GM18498 (cell line): ENCODE data around the gene HAND2.

Source experiments
- ATAC-seq: cut with Tn5 transposase; IDR thresholded peaks from one replicate; pipeline ENCODE4 v1.9.1; 2021; ENCODE audit warnings: mild to moderate bottlenecking, moderate library complexity; ENCODE audit not compliant: unreplicated experiment

The HAND2 gene

GRCh38 chr4:173521467-173522159 is 8.4 kb downstream of the HAND2 start:
- no peak for ATAC-seq

GRCh38 chr4:173520921-173521466 is 9.0 kb downstream of the HAND2 start:
- ATAC-seq: no peak

- no peak for ATAC-seq
Observed at GRCh38 chr4:173519111-173520101, 10.6 kb downstream of the HAND2 start.

- ATAC-seq: no peak
Observed at GRCh38 chr4:173518425-173519102, 11.5 kb downstream of the HAND2 start.

DNA sequence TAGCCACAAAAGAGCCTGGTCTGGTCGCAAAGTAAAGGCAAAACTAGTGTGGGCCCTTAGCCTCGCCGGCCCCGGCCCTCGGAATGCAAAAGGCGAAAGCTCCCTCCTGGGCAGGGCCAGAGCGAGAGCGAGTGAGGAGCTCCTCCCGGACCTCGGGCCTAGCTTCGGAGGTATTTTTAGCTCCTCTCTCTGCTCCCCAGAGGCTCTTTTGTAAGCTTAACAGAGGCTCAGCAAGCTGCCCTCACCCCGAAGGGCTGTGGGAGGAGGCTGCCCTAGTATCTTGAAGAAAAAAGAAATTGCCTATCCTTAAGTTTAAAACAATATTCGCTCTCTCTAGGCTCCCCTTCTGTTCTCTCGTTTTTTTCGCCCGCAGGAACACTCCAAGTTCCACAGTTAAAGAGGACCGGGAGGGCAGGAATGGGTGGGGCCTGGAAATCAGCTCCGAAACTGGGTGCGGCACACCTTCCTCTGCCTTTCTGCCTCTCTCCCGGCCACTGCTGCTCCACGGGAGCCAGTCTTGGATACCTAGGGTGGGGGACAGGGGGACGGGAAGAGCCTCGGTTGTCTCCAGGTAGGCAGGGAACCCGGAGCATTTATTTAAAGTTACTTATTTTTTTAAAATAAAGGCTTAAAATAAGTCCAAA is 12.1 kb downstream of the HAND2 start:
- ATAC-seq: no peak

DNA sequence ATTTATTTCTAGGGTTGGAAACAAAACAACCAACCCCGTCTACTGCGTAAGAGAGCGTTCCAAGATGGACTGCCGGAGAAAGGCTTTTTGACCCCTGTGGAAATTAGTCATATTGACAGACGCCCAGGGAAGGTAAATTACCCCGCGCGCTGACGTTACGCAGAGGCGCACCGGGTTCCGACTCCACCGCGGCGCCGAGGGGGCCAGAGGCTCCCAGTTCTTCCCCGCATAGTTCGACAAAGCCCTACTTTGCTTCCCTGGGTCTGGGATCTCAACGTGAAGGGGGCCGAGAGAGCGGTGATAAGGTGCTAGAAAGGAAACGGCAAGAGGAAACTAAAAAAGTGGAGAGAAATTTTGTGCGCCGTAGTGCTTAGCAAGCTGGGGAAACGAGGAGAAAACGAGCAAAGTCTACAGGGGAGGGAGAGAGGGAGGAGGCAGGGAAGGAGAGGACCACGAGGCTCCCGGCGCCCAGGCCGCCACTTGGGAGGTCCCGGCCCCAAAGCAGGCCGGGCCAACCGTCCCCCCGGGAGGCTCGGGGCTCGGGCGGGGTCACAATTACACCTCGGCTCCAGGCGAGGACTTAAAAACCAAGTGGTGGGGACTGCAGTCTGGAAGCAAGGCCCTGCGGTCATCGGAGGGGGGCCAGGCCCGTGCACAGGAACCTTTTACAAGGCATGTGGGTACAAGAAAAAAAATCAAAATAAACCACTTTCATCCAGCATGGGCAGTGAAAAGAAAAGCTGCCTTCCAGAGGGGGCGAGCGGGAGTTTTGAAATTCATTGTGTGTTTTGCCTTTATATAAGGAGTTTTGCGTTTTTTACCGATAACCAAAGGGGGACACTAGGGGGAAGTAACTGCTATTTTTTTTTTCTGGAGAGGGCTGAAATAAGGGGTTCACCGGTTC is 13.2 kb downstream of the HAND2 start:
- ATAC-seq: no peak

- no peak for ATAC-seq
Observed at GRCh38 chr4:173515458-173515857, 14.6 kb downstream of the HAND2 start.

DNA sequence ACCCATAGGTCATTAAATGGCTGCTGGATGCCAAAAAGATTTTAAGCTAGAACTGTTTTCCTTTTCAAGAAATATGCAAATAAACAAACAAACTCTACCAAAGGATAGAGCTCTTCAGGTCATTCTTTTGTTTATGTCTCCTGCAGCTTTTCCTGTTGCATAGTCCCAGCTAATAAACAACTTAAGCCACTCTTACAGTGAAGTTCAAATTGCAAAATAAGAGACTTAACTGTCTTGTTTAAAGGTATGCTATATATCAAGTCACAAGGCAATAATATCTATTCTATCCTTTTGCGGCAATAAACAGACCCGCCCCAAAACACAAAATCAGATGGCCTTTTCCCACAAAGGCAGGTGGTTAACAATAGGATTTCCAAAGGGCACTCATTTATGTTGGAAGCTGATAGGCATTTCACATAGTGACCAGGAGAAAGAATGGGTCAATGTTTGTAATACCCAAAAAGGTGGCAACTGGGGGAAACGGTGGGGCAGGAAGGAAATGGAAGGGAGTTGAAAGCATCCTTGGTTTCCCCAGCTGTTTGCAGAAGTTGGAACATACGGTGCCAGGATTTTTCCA is 15.3 kb downstream of the HAND2 start:
- ATAC-seq: no peak

DNA sequence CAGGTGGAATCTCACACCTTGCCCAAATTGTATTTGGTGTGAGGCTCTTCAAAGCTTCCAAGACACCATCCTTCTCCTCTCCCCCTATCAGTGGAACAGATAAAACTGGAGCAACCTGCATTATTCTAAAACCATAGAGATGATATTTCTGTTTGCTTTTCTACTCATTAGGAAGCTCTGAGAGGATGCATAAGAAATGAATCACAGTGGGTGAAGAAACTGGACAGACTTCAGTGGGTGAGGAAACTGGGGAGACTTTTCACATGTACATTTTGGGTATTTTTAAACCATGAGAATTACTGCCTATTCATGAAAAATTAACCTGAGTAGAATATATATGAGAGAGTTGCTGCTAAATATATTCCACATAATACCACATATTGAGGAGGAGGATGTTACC is 16.4 kb downstream of the HAND2 start:
- ATAC-seq: no peak

DNA sequence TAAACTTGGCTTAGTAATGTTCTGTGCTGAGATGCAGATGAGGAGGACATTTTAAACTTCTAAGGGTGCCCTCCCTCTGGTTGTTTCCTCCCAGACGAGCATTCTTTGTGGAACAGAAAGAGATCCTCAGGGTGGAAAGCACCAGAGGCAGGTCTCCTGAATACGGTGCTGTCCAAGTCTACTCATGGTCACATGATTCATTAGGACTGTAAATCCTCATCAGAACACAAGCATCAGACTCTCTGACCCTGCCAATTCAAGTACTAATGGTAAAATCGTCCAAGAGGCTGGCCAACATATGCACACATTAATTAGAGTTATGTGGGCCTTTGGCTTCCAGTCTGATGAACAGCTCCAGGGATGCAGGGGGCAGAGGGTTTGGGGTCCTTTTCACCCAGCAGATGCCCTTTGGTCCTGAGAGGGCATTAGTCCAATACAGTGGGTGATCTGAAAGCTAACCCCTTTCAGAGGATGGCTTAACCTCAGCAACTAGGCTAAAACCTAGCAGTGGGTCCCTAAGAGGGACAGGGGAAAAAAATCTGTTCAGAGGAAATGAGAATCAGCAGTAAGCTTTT is 18.2 kb downstream of the HAND2 start:
- no peak for ATAC-seq

- peak; percentile 46 for ATAC-seq
Observed at GRCh38 chr4:173509036-173510001, 20.7 kb downstream of the HAND2 start.

- no peak for ATAC-seq
Observed at GRCh38 chr4:173508386-173509035, 21.5 kb downstream of the HAND2 start.

DNA sequence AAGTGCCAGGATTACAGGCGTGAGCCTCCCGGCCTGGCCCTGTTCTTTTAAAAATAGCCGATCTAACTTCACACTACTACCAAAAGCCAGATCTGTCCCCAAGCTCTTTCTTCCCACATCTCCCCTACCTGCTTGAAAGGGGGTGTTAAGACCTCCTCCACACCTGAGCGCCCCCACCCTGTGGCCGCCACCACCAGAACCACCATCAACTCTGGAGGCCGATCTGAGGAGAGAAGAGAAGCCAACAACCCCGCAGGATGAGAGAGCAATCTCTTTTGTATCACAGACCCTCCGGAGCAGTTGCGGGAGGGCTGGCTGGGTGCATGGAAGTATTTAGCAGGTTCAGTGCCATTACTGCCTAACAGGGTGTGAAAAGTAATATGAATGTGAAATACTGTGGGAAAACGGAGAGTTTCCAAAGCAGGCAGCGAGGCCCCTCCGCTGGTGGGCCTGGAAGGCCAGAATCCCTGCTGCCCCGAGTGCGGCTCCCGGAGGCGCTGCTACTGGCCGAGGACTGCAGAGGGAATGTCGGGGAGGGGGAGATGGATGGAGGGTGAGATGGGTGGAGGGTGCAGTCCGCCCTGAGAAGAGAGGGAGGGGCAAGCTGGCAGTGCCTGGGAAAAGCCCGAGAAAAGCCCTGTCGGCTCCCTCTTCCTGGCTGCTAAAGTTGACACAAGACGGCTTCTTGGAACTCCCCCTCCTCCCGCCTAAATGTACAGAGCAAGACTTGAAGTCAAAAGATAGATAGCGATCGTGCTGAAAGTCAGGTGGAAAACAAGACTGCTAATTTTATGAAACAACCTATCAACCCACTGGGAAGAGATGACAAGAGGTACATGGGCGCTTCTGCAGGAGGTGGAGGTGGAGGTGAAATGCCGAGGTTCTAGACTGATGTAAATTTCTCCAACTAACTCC is 22.3 kb downstream of the HAND2 start:
- no peak for ATAC-seq

- peak; percentile 21 for ATAC-seq
Observed at GRCh38 chr4:173506597-173507211, 23.3 kb downstream of the HAND2 start.

DNA sequence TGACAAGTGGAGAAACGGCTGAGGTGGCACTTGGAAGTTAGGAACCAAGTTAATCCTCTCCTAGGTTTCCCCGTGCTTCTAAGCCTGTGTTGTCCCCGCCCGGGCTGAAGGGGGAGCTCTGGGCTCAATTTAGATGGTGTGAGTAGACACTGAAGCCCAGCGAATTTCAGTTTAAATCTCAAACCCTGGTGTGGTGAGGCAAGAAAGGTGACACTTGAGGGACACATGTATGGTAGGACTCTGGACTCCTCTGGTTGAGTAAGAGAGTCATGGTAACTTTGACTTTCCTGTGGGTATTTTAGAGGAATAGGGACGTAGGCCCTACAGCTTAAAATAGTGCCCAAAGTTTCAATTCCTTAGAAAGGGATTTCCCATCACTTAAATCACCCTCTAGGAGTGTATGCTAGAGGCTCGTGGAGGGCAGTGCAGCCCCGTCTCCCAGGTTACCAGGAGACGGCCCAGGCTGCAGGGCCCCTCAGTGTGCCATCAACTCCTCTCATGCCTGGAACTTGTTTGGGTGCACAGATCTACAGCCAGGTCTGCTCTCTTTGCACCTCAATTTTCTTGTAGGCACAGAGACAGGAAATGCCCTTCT is 24.0 kb downstream of the HAND2 start:
- peak; percentile 69 for ATAC-seq

- ATAC-seq: no peak
Observed at GRCh38 chr4:173504181-173504503, 25.9 kb downstream of the HAND2 start.
